ENCODE data around the gene CPA1. TPM values are rescaled to one million over a fixed set of nuclear protein-coding genes. Genes with fewer than 3 reads are reported as not detected.
A peak's percentile ranks its signal among the peaks of the same experiment; 100 is the strongest.

The CPA1 gene
- total and polyA plus RNA-seq, 2 of the 13 experiments (the other 11 are each of a cell fraction or from before 2014, with no cell fraction given): 0.20 to 0.58 TPM

DNA sequence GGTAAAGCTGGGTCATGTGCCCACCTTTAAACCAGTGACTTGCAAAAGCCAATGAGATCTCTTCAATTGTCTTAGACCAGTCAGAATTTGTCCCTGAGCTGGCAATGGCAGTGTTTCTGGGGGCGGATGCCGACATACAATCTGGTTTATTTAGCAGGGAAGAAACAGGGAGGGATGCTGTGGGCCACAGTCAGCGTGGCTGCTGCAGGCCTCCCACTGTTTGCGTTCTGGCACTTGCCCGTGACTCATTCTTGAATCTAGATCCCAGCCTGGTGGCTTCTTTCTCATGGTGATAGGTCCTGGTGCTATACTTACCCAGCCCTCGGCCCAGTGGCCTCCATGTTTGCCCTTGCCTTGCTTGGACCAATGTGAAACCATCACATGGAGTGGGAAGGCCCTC lies 3.1 kb upstream of the CPA1 start:
- no peak overlapping the region for H3K4me2 ChIP-seq (ENCODE audit: low read depth, low read length)
- TF ChIP-seq ZNF512 (CRISPR knock-in tag; IDR thresholded peaks at IDR 0.05) (no peak), FOSL2 (CRISPR knock-in tag; IDR thresholded peaks at IDR 0.05) (peak; percentile 66), NFRKB (IDR thresholded peaks at IDR 0.05) (no peak), ZNF644 (CRISPR knock-in tag; IDR thresholded peaks at IDR 0.05; ENCODE audit: low read depth) (0 out of 2 replicates have a peak, but pooled peaks have one; percentile 32), RERE (CRISPR knock-in tag; IDR thresholded peaks at IDR 0.05; ENCODE audit: low read depth) (no peak)
- no TSS peak for BruUV-seq (replicated peaks)
- intact Hi-C loops (cut with micrococcal nuclease; ENCODE audit: unreplicated experiment): no loop called here
- no peak overlapping the region for H2AFZ ChIP-seq (ENCODE audit: low read length)
- H3K27me3 ChIP-seq (ENCODE audit: control insufficient read depth in 1 of 2, insufficient read depth in 2 of 2, low read length in 2 of 2): peaks cover 0 to 14% of the 10 kb centered on the region in 2 experiments; a peak in 2 of 5 replicates
- H3K9me3 ChIP-seq (ENCODE audit: low read length): peaks cover 10% of the 10 kb centered on the region
- in situ Hi-C loops (cut with HindIII; ENCODE audit: extremely low pct_ligation_motif_present, low pct_unique_long_range_greater_than_20kb): no loop called here
- WGBS (ENCODE audit: low lambda C conversion rate): 82% methylated on average over 2 of the region's 6 CpGs
- ChIA-PET POLR2A (no interaction called here), CTCF (ENCODE audit: low intra/inter-chr PET ratio, low total read pairs) (no interaction called here)
- ATAC-seq: no peak
- no peak for DNase-seq (ENCODE audit: low spot score)
- H3K27ac ChIP-seq (ENCODE audit: extremely low read length, insufficient read depth, low read length): no peak overlapping the region
- no peak overlapping the region for H3K9ac ChIP-seq (ENCODE audit: insufficient read depth, low read depth, low read length)
- H4K20me1 ChIP-seq (ENCODE audit: insufficient read depth, low read length): no peaks in the 10 kb centered on the region
- H3K79me2 ChIP-seq (ENCODE audit: insufficient read depth, low read length): no peaks in the 10 kb centered on the region
- H3K4me3 ChIP-seq (replicated peaks in 1 of 3; ENCODE audit: insufficient read depth in 1 of 3, low read depth in 2 of 3, low read length in 3 of 3): no peak overlapping the region
- H3K4me1 ChIP-seq (ENCODE audit: insufficient read depth, low read length): peaks cover 50% of the 10 kb centered on the region
- no peak for FAIRE-seq
- H3K36me3 ChIP-seq (replicated peaks in 1 of 2; ENCODE audit: control insufficient read depth in 1 of 2, insufficient read depth in 2 of 2, low read length in 2 of 2): no peaks in the 10 kb centered on the region
